GM12891 (cell line): ENCODE measurements around the gene SLC2A9.

ENCODE experiments used
- POLR2A ChIP-seq: IDR thresholded peaks from 2 replicates; pipeline ENCODE4 v1.6.1; 2011; ENCODE audit warnings: low read depth, low read length, control low read depth
- POLR2AphosphoS5 ChIP-seq: IDR thresholded peaks from 2 replicates; pipeline ENCODE4 v1.6.1; 2011; ENCODE audit warnings: low read depth, low read length, control low read depth
- SPI1 ChIP-seq: IDR thresholded peaks from 2 replicates; pipeline ENCODE4 v1.6.1; 2011; ENCODE audit warnings: low read depth, low read length, control low read depth
- TAF1 ChIP-seq: IDR thresholded peaks from 2 replicates; pipeline ENCODE4 v1.6.1; 2011; ENCODE audit warnings: low read depth, low read length, control low read depth

DNA sequence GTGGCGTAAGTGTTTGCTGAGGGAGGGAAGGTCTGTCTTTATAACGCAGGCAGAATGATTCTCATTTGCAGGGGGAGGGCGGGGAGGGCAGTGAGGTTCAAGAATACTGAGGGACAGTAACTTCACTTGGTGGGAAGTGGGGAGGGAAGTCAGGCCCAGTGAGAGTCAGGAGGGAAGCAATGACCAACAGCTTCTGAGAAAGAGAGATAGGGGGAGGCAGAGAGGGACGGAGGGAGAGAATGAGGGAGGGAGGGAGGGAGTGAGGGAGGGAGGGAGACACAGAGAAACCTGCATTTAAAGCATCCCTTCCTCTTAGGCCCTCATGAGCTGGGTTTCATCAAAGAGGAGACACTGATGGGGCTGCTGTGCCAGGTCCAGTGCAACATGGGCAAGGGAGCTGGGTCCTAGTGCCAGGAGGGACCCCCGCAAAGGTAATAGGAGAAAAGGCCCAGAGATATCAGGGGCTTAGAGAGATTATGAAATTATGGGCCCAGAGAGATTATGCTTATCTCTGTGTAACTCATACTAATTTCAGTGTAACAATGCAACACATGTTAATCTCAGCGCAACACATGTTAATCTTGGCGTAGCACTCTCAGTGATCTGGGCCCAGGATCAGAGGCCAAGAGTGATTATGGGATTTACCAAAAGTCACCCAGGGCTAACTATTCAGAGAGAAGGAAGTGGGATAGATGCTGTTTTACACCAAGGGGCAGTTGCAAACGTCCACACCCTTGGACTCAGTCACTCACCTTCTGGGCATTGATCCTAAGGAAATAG, 127.8 kb downstream of the SLC2A9 start:
- no peak for TF ChIP-seq TAF1
- TF ChIP-seq POLR2A: no peak
- no peak for TF ChIP-seq SPI1
- TF ChIP-seq POLR2AphosphoS5: no peak
